NB4 (cell line): ENCODE measurements around the gene CALHM2.

Experiments used
- DNase-seq: peaks from one replicate; pipeline ENCODE4 v3.0.0; 2010; ENCODE audit warnings: low read depth
- H3K4me3 ChIP-seq: one replicate; pipeline ENCODE4 v1.5.1; 2011; ENCODE audit warnings: mild to moderate bottlenecking, low read depth, low read length, moderate library complexity
- MYC ChIP-seq: IDR thresholded peaks from 2 replicates; pipeline ENCODE4 v1.6.1; 2011; ENCODE audit warnings: low read depth, low read length
- POLR2A ChIP-seq: IDR thresholded peaks from 2 replicates; pipeline ENCODE4 v1.6.1; 2011; ENCODE audit warnings: mild to moderate bottlenecking; ENCODE audit not compliant: insufficient read length; ENCODE audit errors: extremely low read depth
- TF ChIP-seq, protein P1 (sequence below): IDR thresholded peaks from 2 replicates; pipeline ENCODE4 v1.6.1; 2011; ENCODE audit warnings: low read depth, low read length
- TF ChIP-seq, protein P2 (sequence below): IDR thresholded peaks from one replicate; pipeline ENCODE4 v1.5.1; 2012; ENCODE audit warnings: low read depth, low read length

The CALHM2 gene, protein sequence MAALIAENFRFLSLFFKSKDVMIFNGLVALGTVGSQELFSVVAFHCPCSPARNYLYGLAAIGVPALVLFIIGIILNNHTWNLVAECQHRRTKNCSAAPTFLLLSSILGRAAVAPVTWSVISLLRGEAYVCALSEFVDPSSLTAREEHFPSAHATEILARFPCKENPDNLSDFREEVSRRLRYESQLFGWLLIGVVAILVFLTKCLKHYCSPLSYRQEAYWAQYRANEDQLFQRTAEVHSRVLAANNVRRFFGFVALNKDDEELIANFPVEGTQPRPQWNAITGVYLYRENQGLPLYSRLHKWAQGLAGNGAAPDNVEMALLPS

DNA sequence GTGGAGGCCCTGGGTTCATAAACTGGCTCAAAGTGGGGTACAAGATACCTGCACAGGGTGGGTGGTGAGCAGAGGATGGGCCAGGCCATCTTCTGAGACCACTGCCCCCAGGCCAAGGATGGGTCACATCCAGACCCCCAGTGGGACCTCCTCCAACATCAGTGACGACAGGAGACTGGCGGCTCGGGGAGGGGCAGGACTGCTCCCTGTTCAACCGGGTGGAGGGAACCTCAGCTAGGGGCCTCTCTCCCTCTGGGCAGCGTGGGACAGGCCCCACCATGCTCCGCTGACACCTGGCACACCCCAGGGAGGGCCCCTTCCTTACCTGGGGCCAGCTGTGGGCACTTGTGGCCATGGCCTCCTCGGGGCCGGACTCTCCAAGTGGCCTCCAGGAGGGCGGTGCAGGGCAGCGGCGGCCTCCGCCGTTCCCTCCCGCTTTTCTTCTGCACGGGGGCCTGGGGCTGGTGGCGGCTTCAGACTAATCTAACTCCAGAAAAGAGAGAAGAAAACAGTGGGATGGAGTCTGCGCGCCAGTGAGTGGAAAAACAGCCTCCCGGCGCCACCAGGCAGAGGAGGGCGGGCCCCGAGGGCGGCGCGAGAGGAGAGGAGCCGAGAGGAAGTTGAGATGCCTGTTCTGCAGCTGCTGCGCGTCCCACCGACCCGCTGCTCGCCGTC, at the start of gene CALHM2:
CALHM2 (minus strand) TSS at position 540 of the 675 bp plus-strand sequence. CDS start 2,429 bp downstream, outside the sequence.
- H3K4me3 ChIP-seq, result no peak within 1 kb of the TSS
- TF ChIP-seq, protein P1, sequence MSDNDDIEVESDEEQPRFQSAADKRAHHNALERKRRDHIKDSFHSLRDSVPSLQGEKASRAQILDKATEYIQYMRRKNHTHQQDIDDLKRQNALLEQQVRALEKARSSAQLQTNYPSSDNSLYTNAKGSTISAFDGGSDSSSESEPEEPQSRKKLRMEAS, result no peak
- TF ChIP-seq MYC (no peak), POLR2A (no peak)
- TF ChIP-seq, protein P2, sequence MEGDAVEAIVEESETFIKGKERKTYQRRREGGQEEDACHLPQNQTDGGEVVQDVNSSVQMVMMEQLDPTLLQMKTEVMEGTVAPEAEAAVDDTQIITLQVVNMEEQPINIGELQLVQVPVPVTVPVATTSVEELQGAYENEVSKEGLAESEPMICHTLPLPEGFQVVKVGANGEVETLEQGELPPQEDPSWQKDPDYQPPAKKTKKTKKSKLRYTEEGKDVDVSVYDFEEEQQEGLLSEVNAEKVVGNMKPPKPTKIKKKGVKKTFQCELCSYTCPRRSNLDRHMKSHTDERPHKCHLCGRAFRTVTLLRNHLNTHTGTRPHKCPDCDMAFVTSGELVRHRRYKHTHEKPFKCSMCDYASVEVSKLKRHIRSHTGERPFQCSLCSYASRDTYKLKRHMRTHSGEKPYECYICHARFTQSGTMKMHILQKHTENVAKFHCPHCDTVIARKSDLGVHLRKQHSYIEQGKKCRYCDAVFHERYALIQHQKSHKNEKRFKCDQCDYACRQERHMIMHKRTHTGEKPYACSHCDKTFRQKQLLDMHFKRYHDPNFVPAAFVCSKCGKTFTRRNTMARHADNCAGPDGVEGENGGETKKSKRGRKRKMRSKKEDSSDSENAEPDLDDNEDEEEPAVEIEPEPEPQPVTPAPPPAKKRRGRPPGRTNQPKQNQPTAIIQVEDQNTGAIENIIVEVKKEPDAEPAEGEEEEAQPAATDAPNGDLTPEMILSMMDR, result no peak
- no peak for DNase-seq

DNA sequence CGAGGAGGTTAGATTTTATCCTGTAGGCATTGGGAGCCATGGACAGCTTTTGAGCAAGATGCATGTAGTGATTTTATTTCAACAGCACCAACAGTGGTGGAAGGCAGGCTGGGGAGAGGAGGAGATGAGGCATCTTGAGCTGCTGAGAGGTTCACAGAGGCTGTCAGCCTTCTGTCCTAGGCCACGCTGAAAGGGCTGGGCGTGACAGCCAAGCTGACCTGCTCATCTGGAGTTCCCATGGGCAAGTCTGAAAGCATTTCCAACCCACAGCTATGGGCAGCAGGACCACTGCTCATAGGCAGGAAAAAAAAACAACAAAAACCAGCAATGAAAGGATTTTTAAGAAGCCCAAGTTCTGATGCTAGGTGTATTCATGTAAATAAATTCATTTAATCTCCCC, 49.0 kb upstream of the CALHM2 start:
- no peak for DNase-seq
- no peak overlapping the region for H3K4me3 ChIP-seq
- TF ChIP-seq MYC (no peak), POLR2A (no peak)
- TF ChIP-seq, protein P1, result no peak
- TF ChIP-seq, protein P2, result no peak

DNA sequence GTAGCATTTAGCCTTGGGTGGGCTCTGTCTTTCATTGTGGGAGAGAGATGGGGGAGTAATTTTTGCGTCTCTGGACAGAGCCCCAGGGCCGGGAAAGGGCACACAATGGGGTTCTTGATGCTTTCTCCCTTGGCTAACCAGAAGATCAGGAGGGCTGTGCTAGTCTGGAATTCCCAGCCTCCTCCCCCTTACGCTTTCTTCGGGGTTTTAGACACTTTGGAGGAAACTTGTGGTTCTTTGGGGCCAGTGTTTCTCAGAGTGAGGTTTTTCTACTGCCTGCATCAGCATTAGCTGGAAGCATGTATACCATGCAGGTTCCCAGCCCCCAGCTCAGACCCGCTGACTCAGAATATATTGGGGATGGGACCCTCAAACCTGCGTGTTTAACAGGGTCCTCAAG, 48.3 kb upstream of the CALHM2 start:
- no peak overlapping the region for H3K4me3 ChIP-seq
- no peak for DNase-seq
- TF ChIP-seq MYC, result no peak
- TF ChIP-seq, protein P1, result no peak
- TF ChIP-seq, protein P2, result no peak
- TF ChIP-seq POLR2A, result no peak

DNA sequence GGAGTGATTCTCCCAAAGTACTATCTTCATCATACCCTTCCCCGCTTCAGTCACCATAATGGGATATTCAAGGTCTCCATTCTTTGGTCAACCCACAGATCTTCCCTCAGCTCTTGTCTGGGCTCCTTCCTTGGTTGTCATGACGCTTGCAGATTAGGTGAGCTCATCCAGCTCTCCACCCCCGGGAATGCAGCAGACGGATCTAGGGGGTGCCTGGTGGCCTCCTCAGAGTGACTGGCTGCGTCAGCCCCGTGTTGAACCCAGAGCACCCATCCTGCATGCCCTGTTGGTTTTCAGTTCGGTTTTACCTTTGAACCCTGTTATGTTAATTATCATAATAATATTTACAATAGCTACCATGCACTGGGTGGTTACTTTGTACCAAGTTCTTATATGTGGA, 47.7 kb upstream of the CALHM2 start:
- H3K4me3 ChIP-seq, result no peak overlapping the region
- TF ChIP-seq, protein P1, result no peak
- TF ChIP-seq MYC, result no peak
- TF ChIP-seq, protein P2, result no peak
- no peak for TF ChIP-seq POLR2A
- no peak for DNase-seq

DNA sequence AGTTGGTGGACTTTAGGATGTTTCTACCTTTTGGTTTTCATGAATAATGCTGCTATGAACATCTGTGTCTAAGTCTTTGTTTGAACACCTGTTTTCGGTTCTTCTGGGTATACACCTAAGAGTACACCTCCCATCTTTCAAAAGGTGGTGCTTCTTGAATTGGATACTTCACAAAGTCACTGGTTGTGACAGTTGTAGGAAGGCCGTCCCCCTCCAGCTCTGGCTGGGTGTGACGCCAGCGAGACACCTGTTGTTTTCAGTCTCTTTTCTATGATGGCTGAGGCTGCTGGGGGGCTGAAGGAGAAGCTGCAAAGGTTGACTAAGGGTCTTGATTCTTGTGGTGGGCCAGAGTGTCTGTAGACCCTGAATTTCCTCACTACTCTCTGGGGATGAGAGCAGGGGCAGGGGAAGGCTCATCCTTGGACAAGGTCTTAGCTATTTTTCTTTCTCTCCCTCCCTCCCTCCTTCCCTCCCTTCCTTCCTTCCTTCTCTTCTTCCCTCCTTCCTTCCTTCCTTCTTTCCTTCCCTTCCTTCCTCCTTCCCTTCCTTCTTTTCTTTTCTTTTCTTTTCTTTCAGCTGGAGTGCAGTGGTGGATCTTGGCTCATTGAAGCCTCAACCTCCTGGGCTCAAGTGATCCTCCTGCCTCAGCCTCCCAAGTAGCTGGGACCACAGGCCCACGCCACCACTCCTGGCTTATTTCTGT, 46.9 kb upstream of the CALHM2 start:
- DNase-seq, result no peak

More for the DNA sequence above, 46.9 kb upstream of the CALHM2 start:
- H3K4me3 ChIP-seq, result no peak overlapping the region
- TF ChIP-seq MYC (no peak), POLR2A (no peak)
- TF ChIP-seq, protein P2, result no peak
- TF ChIP-seq, protein P1, result no peak
